Measurements from ENCODE around the gene CD83.

GRCh38 chr6:14149053-14149738 is 31.6 kb downstream of the CD83 start:
- TF ChIP-seq, protein P1, sequence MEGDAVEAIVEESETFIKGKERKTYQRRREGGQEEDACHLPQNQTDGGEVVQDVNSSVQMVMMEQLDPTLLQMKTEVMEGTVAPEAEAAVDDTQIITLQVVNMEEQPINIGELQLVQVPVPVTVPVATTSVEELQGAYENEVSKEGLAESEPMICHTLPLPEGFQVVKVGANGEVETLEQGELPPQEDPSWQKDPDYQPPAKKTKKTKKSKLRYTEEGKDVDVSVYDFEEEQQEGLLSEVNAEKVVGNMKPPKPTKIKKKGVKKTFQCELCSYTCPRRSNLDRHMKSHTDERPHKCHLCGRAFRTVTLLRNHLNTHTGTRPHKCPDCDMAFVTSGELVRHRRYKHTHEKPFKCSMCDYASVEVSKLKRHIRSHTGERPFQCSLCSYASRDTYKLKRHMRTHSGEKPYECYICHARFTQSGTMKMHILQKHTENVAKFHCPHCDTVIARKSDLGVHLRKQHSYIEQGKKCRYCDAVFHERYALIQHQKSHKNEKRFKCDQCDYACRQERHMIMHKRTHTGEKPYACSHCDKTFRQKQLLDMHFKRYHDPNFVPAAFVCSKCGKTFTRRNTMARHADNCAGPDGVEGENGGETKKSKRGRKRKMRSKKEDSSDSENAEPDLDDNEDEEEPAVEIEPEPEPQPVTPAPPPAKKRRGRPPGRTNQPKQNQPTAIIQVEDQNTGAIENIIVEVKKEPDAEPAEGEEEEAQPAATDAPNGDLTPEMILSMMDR (IDR thresholded peaks at IDR 0.05), result no peak
- no peak for TF ChIP-seq ZFX (IDR thresholded peaks at IDR 0.05; ENCODE audit: borderline replicate concordance)

Data from 22Rv1 (cell line).